Neural progenitor cell (in vitro differentiated cells): Measurements from ENCODE around the gene ZNF366. TPM values are rescaled to one million over a fixed set of nuclear protein-coding genes. Genes with fewer than 3 reads are reported as not detected.

ENCODE experiments used
- DNase-seq: peaks from one replicate; pipeline ENCODE4 v3.0.0-alpha.2; 2016; ENCODE audit warnings: low spot score
- H2AFZ ChIP-seq: fragments of 200-600 bp; sonication (generic); replicated peaks from 2 replicates; pipeline ENCODE4 v1.6.1; 2016; ENCODE audit warnings: antibody characterized with exemption
- H3F3A ChIP-seq: fragments of 200-600 bp; sonication (generic); 2 replicates; pipeline ENCODE4 v1.6.1; 2016; ENCODE audit warnings: antibody characterized with exemption, low read depth
- H3K27ac ChIP-seq: fragments of 200-600 bp; sonication (generic); 2 replicates; pipeline ENCODE4 v1.5.1; 2016; ENCODE audit warnings: mild to moderate bottlenecking
- H3K27me3 ChIP-seq: fragments of 200-600 bp; sonication (generic); 2 replicates; pipeline ENCODE4 v1.6.1; 2016; ENCODE audit warnings: mild to moderate bottlenecking, moderate library complexity
- H3K36me3 ChIP-seq: fragments of 200-600 bp; sonication (generic); 2 replicates; pipeline ENCODE4 v1.5.1; 2016
- H3K4me1 ChIP-seq: fragments of 200-600 bp; sonication (generic); 2 replicates; pipeline ENCODE4 v1.6.1; 2016; ENCODE audit warnings: mixed run types
- H3K4me2 ChIP-seq: fragments of 200-600 bp; sonication (generic); 2 replicates; pipeline ENCODE4 v1.6.1; 2016
- H3K4me3 ChIP-seq: fragments of 200-600 bp; sonication (generic); 2 replicates; pipeline ENCODE4 v1.5.1; 2016
- H3K79me2 ChIP-seq: fragments of 200-600 bp; sonication (generic); 2 replicates; pipeline ENCODE4 v1.6.1; 2016; ENCODE audit warnings: low read depth
- H3K9ac ChIP-seq: fragments of 200-600 bp; sonication (generic); 2 replicates; pipeline ENCODE4 v1.6.1; 2016
- H3K9me3 ChIP-seq: fragments of 200-600 bp; sonication (generic); 2 replicates; pipeline ENCODE4 v1.5.1; 2016; ENCODE audit warnings: low read depth
- H4K20me1 ChIP-seq: fragments of 200-600 bp; sonication (generic); 2 replicates; pipeline ENCODE4 v1.6.1; 2016; ENCODE audit warnings: low read depth
- H3K27ac Mint-ChIP-seq: 3 replicates; pipeline ENCODE4 v1.8.0; 2021; ENCODE audit warnings: mixed read lengths
- H3K27me3 Mint-ChIP-seq: 2 replicates; pipeline ENCODE4 v1.8.0; 2022; ENCODE audit warnings: low read depth, mild to moderate bottlenecking, inconsistent platforms, moderate library complexity, mixed read lengths; ENCODE audit not compliant: insufficient read depth
- H3K36me3 Mint-ChIP-seq: 3 replicates; pipeline ENCODE4 v1.8.0; 2021; ENCODE audit warnings: mixed read lengths
- H3K4me1 Mint-ChIP-seq: 3 replicates; pipeline ENCODE4 v1.8.0; 2021; ENCODE audit warnings: mixed read lengths
- H3K4me3 Mint-ChIP-seq: 3 replicates; pipeline ENCODE4 v1.8.0; 2021; ENCODE audit warnings: mild to moderate bottlenecking, moderate library complexity, mixed read lengths
- H3K9me3 Mint-ChIP-seq: 3 replicates; pipeline ENCODE4 v1.8.0; 2020; ENCODE audit warnings: mixed read lengths
- CTCF ChIP-seq: fragments of 200-600 bp; sonication (generic); IDR thresholded peaks from 2 replicates; pipeline ENCODE4 v1.5.1; 2017; ENCODE audit warnings: antibody characterized with exemption, mild to moderate bottlenecking
- EZH2 ChIP-seq: fragments of 200-600 bp; sonication (generic); IDR thresholded peaks from 2 replicates; pipeline ENCODE4 v1.6.1; 2017; ENCODE audit warnings: antibody characterized with exemption, mild to moderate bottlenecking, moderate library complexity
- EZH2phosphoT487 ChIP-seq: fragments of 200-600 bp; sonication (generic); IDR thresholded peaks from 2 replicates; pipeline ENCODE4 v1.6.1; 2017; ENCODE audit warnings: antibody characterized with exemption
- total RNA-seq: library from RNA; depleted of rRNA; stranded (reverse); fragments of >200 nt; gene quantifications from 2 replicates; pipeline ENCODE4 v1.2.3, GENCODE V29; 2015; ENCODE audit warnings: low replicate concordance

Gene ZNF366
- total RNA-seq, 1 donor from 2014 or later = not detected

- no peaks in the 10 kb centered on the region for H3K36me3 ChIP-seq
Measured at GRCh38 chr5:72516916-72517315, 9.7 kb upstream of the ZNF366 start.

GRCh38 chr5:72515211-72515610, 8.0 kb upstream of the ZNF366 start:
- H3K27me3 Mint-ChIP-seq = peaks cover 7% of the 10 kb centered on the region
- Histone ChIP-seq H3K79me2 (no peaks in the 10 kb centered on the region), H3K27me3 (no peaks in the 10 kb centered on the region), H3K9me3 (no peaks in the 10 kb centered on the region), H3K4me3 (no peak overlapping the region), H3K27ac (no peak overlapping the region), H2AFZ (no peak overlapping the region), H3K4me2 (no peak overlapping the region), H3K9ac (no peak overlapping the region), H3K4me1 (peaks cover 13% of the 10 kb centered on the region), H3K36me3 (no peaks in the 10 kb centered on the region), H4K20me1 (no peaks in the 10 kb centered on the region), H3F3A (peaks cover 8% of the 10 kb centered on the region)
- peak overlapping the region; percentile 18 for H3K27ac Mint-ChIP-seq
- peaks cover 54% of the 10 kb centered on the region for H3K4me1 Mint-ChIP-seq
- no peak for TF ChIP-seq EZH2phosphoT487
- TF ChIP-seq EZH2 = no peak
- no peak for TF ChIP-seq CTCF
- DNase-seq = no peak
- H3K4me3 Mint-ChIP-seq = no peak overlapping the region
- peaks cover 32% of the 10 kb centered on the region for H3K9me3 Mint-ChIP-seq
- H3K36me3 Mint-ChIP-seq = peaks cover 9% of the 10 kb centered on the region

More at GRCh38 chr5:72516916-72517315, 9.7 kb upstream of the ZNF366 start:
- peaks cover 43% of the 10 kb centered on the region for H3K9me3 Mint-ChIP-seq
- H3K4me1 Mint-ChIP-seq = peaks cover 41% of the 10 kb centered on the region
- peaks cover 10% of the 10 kb centered on the region for H3K36me3 Mint-ChIP-seq
- TF ChIP-seq EZH2phosphoT487 = no peak
- TF ChIP-seq CTCF = no peak
- TF ChIP-seq EZH2 = no peak
- no peaks in the 10 kb centered on the region for H3K79me2 ChIP-seq
- H3K4me3 Mint-ChIP-seq = no peak overlapping the region
- H3F3A ChIP-seq = peaks cover 8% of the 10 kb centered on the region
- H4K20me1 ChIP-seq = no peaks in the 10 kb centered on the region
- peak overlapping the region; percentile 96 for H3K27ac Mint-ChIP-seq
- H3K27me3 Mint-ChIP-seq = peaks cover 10% of the 10 kb centered on the region
- no peak overlapping the region for H3K4me3 ChIP-seq
- no peak overlapping the region for H3K27ac ChIP-seq
- H2AFZ ChIP-seq = no peak overlapping the region
- no peaks in the 10 kb centered on the region for H3K9me3 ChIP-seq
- no peaks in the 10 kb centered on the region for H3K27me3 ChIP-seq
- H3K4me2 ChIP-seq = no peak overlapping the region
- DNase-seq = no peak
- peaks cover 13% of the 10 kb centered on the region for H3K4me1 ChIP-seq
- H3K9ac ChIP-seq = no peak overlapping the region

DNA sequence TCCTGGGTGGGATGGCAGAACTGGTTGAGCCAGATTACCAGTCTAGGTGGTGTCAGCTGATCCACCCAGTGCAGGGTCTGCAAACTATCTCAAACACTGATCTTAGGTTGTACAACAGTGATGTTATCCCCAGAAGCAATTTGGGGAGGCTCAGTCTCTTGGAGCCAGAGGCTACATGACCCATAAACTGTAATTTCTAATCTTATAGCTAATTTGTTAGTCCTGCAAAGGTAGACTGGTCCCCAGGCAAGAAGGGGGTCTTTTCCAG, 5.3 kb upstream of the ZNF366 start:
- Histone ChIP-seq H4K20me1 (no peaks in the 10 kb centered on the region), H3K4me2 (no peak overlapping the region), H3K4me1 (peaks cover 2% of the 10 kb centered on the region), H3F3A (no peaks in the 10 kb centered on the region), H3K27ac (no peak overlapping the region), H3K4me3 (no peak overlapping the region), H3K27me3 (no peaks in the 10 kb centered on the region), H2AFZ (no peak overlapping the region), H3K9ac (no peak overlapping the region), H3K79me2 (no peaks in the 10 kb centered on the region), H3K9me3 (no peaks in the 10 kb centered on the region), H3K36me3 (no peaks in the 10 kb centered on the region)
- Mint-ChIP-seq H3K27ac (peak overlapping the region; percentile 50), H3K36me3 (peaks cover 10% of the 10 kb centered on the region), H3K4me1 (peaks cover 38% of the 10 kb centered on the region), H3K27me3 (peaks cover 7% of the 10 kb centered on the region), H3K4me3 (no peak overlapping the region), H3K9me3 (peaks cover 9% of the 10 kb centered on the region)
- TF ChIP-seq EZH2 = no peak
- no peak for TF ChIP-seq CTCF
- TF ChIP-seq EZH2phosphoT487 = no peak
- no peak for DNase-seq
